Glomerular endothelial cell (primary cell): ENCODE results near the gene DAB2IP. TPM values are rescaled to one million over a fixed set of nuclear protein-coding genes. Genes with fewer than 3 reads are reported as not detected.
"Not testable (repeated sequence)": the region's sequence is repeated elsewhere in the genome, so short reads cannot be mapped to it uniquely, and the experiment has no call there.

Source experiments
- DNase-seq: peaks from one replicate; pipeline ENCODE4 v3.0.0-alpha.2; 2011; ENCODE audit warnings: low read depth, low spot score; ENCODE audit errors: extremely low read depth
- total RNA-seq: library from RNA; depleted of rRNA; stranded (reverse); fragments of >200 nt; gene quantifications from 2 replicates; pipeline ENCODE4 v1.2.3, GENCODE V29; 2015

The DAB2IP gene
- total RNA-seq, 1 donor from 2014 or later, result 65.8 TPM

DNA sequence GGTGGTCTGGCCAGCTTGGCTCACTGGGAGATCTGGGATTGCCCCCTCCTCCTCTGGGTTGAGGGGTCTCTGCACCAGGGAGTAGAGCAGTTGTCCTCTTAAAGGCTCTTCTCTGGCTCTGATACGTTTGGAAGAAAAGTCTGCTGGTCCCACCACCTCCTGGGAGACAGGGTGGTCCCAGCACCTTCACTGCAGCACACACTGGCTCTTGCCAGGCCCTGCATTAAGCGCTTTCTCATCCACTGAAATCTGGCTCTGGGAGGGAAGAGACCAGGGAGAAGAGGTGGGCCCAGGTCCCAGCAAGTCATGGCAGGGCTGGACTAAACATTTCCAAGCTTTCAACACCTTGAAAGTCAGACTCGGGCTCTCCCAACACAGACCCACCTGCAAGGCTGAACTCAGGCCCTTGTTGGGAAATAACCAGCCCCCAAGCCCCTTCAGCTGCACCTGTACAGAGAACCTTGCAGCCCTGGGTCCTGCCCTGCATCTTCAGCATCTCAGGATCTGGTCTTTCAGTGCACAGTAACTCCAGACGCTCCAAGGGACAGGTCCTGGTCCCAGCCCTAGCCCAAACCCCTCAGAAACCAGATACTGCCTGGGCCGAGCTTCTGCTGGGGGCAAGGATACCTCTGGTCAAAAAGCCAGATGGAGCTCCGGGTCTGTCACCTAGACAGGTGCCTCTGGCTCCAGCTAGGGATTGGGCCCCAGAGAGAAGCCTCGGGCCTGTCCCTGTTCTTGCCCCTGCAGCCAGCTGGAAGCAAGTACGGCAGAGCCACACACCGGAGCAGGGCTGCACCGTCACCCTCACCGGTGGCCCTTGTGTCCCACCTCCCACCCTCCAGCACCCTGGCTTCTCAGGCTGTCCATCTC is 134.5 kb downstream of the DAB2IP start:
- DNase-seq, result no peak

GRCh38 chr9:121786543-121786948 is 135.1 kb downstream of the DAB2IP start:
- no peak for DNase-seq

DNA sequence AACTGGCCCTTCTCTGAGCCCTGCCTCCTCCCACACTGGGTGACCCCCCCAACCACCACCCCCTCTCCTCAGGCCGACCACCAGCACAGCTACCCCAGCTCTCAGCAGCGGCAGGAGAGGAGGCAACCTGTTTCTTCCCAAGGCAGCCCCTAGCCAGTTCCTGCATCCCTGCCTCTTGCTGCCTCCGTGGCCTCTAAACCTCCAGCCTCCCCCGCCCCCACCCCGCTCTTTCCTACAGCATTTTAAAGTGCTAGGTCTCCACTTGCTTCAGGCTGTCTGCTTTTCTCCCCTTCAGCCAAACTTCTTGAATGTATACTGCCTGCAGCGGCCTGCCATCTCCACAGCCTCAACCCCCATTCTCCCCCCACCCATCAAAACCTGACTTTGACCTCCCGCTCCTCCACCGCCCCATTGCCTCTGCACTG is 135.6 kb downstream of the DAB2IP start:
- no peak for DNase-seq

DNA sequence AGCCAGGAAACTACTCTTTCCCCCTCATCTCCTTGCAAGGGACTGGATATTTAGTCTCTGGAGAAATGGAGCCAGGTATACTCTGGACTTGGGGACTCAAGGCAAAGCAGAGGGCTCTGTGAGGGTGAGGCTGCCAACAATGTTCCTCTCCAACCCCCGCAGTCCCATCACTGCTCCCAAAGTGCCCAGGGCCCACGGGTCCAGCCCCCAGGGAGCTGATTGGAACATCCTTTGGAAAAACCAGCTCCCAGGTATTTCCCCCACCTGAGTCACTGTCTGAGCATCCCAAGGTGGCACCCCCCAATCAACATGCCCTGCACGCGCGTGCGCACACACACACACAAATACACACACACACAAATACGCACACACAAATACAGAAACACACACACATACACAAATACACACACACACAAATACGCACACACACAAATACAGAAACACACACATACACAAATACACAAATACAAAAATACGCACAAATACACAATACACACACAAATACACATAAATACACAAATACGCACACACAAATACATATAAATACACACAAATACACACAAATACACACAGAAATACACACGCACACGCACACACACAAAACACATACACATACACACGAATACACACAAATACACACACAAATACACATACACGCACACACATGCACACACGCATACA is 137.4 kb downstream of the DAB2IP start:
- DNase-seq, result no peak

GRCh38 chr9:121790841-121791240 is 139.4 kb downstream of the DAB2IP start:
- no peak for DNase-seq

DNA sequence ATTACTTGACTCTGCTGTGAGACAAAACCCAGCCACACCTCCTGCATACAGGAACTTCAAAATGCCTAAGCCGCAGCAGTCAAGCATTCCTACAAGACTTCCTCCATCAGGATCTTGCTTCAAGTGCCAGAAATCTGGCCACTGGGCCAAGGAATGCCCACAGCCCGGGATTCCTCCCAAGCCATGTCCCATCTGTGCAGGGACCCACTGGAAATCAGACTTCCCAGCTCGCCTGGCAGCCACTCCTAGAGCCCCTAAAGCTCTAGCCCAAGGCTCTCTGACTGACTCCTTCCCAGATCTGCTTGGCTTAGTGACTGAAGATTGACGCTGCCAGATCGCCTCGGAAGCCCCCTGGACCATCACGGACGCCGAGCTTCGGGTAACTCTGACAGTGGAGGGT is 141.0 kb downstream of the DAB2IP start:
- not testable (repeated sequence) for DNase-seq

DNA sequence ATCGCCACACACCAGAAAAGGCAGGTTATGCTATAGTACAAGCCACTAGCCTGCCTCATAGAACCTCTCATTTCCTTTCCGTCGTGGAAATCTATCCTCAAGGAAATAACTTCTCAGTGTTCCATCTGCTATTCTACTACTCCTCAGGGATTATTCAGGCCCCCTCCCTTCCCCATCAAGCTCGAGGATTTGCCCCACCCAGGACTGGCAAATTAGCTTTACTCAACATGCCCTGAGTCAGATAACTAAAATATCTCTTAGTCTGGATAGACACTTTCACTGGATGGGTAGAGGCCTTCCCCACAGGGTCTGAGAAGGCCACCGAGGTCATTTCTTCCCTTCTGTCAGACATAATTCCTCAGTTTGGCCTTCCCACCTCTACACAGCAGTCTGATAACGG is 142.9 kb downstream of the DAB2IP start:
- not testable (repeated sequence) for DNase-seq

DNA sequence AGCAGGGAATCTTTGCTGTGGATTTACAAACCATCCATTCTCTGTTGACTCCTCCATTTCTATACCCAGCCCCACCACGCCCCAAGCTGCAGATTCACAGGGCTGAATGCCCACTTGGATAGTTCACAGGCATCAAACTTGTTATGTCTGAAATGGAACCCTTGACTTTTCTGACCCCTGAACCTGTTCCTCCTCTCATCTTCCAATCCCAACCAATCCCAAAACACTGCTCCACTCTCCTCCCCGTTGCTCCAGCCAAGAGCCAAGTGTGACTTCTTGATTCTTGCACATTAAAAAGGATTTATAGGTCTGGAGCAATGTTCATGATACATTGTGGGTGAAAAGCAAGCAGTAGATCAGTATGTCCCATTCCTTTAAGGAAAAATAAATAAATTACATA is 145.6 kb downstream of the DAB2IP start:
- no peak for DNase-seq

GRCh38 chr9:121798941-121799340 is 147.5 kb downstream of the DAB2IP start:
- DNase-seq, result no peak

DNA sequence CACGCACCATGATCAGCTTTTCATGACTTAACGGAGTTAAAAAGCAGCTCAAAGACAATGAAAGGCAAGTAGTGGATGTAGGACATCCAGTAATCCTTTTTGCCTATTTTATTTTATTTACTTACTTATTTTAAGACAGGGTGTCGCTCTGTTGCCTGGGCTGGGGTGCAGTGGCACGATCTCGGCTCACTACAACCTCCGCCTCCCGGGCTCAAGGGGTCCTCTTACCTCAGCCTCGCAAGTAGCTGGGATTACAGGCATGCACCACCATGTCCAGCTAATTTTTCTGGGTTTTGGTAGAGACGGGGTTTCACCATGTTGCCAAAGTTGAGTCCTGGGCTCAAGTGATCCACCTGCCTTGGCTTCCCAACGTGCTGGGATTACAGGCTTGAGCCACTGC is 148.9 kb downstream of the DAB2IP start:
- DNase-seq, result no peak

DNA sequence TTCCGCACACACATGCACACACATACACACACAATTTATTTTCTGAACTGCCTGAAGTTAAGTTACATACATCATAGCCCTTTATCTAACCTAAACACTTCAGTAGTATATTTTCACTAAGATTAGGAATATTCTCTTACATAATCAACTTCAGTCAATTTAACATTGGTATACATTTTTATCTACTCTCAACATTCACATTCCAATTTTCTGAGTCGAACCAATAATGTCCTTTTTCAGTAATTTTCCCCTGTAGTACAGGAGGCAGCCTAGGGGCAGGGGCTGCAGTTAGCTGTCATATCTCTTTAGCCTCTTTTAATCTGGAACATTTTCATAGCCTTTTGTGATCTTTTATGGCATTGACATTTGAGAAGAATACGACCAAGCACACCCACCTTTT is 150.1 kb downstream of the DAB2IP start:
- no peak for DNase-seq

DNA sequence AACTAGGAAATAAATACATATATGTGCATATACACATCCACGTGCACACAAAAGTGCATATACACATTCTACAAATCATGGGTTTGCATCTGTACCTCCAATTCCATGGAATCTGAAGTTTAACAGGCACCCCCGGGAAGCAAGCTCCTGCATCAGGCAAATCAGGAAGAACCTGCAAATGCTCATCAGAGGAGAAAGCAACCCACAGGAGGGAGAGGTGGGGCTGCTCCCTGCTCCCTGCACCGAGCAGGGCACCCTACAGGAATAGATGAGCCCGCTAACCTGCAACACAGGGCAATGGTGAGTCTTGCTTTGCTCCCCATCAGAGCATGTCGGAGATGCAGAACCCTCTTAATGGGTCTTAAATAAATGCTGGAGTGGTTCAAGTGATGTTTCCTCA is 151.3 kb downstream of the DAB2IP start:
- DNase-seq, result no peak

GRCh38 chr9:121807069-121807822 is 155.8 kb downstream of the DAB2IP start:
- no peak for DNase-seq

- no peak for DNase-seq
Observed at GRCh38 chr9:121807823-121808278, 156.4 kb downstream of the DAB2IP start.

DNA sequence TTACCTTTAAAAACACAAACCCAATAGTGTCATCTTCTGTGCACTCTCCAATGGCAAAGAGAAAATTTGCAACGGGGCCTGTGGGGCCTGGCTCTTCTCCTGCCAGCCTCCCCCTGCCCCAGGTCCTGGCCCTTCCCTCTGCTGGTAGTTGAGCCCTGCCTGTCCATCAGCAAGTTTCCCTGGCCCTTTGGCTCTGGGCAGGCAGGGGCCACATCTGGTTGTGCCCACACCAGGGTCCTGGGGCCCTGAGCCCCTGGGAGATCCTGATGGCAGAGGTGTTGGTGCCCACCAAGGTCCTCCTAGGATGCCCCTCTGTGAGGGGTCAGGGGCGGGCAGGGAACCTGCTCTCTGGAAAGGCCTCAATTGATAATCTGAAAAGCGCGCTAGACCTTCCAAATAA is 157.3 kb downstream of the DAB2IP start:
- DNase-seq, result no peak

- no peak for DNase-seq
Observed at GRCh38 chr9:121809356-121810050, 158.1 kb downstream of the DAB2IP start.

GRCh38 chr9:121810489-121810888 is 159.1 kb downstream of the DAB2IP start:
- no peak for DNase-seq

DNA sequence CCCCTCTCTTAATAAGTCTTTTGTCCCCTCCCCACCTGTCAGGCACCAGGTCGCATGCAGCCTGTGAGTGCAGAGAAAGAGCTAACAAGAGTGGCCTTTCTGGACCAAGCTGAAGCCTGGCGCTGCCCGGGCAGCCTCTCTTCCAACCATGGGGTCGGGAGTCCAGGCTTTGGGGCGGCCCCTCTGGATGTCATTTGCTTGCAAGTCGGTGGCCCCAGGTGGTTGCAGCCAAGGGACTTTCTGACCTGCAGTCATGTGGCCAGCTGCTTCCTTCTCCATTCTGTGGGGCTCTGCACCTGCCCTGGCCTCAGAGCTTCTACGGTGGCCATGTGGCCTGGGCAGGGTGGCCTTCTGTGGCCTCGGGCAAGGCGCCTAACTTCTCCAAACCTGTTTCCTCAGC is 159.7 kb downstream of the DAB2IP start:
- DNase-seq, result no peak

DNA sequence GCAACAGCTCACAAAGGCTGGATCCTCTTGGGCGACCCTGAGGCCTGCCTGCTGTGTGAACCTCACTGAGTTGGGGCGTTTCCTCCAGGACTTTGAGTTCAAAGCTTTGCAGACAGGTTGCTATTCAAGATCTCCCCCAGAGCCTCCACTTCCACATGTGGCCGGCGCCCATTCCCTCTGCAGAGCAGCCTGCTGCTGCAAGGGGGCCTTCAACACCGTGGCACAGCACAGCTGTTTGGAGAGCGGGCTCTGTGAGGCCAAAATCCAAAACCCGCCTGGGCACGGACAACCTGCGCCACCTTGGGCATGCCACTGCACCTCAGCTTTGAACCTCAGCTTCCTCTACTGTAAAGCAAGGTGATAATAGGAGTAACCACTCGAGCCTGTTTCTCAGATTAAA is 160.3 kb downstream of the DAB2IP start:
- no peak for DNase-seq

- DNase-seq, result no peak
Observed at GRCh38 chr9:121812159-121812735, 160.8 kb downstream of the DAB2IP start.
